GM13976 (cell line): ENCODE results near the gene NCK1.

Experiments
- DNase-seq: peaks from one replicate; pipeline ENCODE4 v3.0.0; 2012; ENCODE audit warnings: low spot score
- in situ Hi-C: fragments of 300-500 bp; cut with MboI; formaldehyde crosslinking; loops from one replicate; pipeline ENCODE4 v1.12.0; 2022; ENCODE audit warnings: low sequenced_read_pairs, mixed read lengths, inconsistent platforms; ENCODE audit not compliant: unreplicated experiment
- TF ChIP-seq, protein P1 (sequence below): IDR thresholded peaks from 2 replicates; pipeline ENCODE4 v1.5.1; 2012; ENCODE audit warnings: borderline replicate concordance, mild to moderate bottlenecking; ENCODE audit not compliant: insufficient read depth; ENCODE audit errors: extremely low read depth, missing control alignments, control extremely low read depth

The NCK1 gene

GRCh38 chr3:136932978-136933772 lies 71.2 kb downstream of the NCK1 start:
- in situ Hi-C loops = no loop called here
- TF ChIP-seq, protein P1, sequence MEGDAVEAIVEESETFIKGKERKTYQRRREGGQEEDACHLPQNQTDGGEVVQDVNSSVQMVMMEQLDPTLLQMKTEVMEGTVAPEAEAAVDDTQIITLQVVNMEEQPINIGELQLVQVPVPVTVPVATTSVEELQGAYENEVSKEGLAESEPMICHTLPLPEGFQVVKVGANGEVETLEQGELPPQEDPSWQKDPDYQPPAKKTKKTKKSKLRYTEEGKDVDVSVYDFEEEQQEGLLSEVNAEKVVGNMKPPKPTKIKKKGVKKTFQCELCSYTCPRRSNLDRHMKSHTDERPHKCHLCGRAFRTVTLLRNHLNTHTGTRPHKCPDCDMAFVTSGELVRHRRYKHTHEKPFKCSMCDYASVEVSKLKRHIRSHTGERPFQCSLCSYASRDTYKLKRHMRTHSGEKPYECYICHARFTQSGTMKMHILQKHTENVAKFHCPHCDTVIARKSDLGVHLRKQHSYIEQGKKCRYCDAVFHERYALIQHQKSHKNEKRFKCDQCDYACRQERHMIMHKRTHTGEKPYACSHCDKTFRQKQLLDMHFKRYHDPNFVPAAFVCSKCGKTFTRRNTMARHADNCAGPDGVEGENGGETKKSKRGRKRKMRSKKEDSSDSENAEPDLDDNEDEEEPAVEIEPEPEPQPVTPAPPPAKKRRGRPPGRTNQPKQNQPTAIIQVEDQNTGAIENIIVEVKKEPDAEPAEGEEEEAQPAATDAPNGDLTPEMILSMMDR = no peak
- DNase-seq = no peak

GRCh38 chr3:136937175-136937574 lies 75.2 kb downstream of the NCK1 start:
- in situ Hi-C loops = no loop called here
- TF ChIP-seq, protein P1 = no peak
- DNase-seq = no peak

DNA sequence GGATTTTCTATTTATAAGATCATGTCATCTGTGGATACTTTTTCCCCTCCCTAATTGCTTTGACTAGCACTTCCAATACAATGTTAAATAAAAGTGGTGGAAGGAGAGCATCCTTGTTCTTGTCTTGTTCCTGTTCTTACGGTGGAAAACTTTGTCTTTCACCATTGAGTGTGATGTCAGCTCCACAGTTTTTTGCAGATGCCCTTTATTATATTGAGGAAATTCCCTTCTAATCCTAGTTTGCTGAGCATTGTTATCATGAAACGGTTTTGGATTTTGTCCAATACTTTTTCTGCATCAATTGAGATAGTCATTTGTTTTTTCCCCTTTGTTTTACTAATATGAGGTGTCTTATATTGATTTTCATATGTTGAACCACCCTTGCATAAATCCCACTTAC lies 75.8 kb downstream of the NCK1 start:
- DNase-seq = no peak

DNA sequence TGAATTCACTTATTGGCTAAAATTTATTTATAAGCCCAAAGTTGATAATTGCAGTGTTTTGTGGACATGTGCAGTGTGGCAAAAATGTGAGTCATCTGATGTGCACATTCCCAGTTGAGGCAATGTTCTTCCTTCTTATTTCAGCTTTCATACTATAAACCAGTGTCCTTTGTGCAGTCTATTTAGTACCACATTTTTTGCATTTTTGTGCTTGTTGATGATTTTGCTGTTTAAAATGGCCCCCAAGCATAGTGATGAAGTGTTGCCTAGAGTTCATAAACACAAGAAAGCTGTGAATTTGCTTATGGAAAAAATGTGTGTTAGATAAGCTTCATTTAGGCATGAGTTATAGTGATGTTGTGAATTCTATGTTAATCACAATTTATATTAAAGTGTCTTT lies 76.3 kb downstream of the NCK1 start:
- in situ Hi-C loops = no loop called here
- TF ChIP-seq, protein P1 = no peak
- no peak for DNase-seq

More for the DNA sequence above, 75.8 kb downstream of the NCK1 start:
- TF ChIP-seq, protein P1 = no peak
- in situ Hi-C loops = no loop called here

- in situ Hi-C loops = no loop called here
- TF ChIP-seq, protein P1 = no peak
- DNase-seq = no peak
Observed at GRCh38 chr3:136939489-136939888, 77.5 kb downstream of the NCK1 start.

DNA sequence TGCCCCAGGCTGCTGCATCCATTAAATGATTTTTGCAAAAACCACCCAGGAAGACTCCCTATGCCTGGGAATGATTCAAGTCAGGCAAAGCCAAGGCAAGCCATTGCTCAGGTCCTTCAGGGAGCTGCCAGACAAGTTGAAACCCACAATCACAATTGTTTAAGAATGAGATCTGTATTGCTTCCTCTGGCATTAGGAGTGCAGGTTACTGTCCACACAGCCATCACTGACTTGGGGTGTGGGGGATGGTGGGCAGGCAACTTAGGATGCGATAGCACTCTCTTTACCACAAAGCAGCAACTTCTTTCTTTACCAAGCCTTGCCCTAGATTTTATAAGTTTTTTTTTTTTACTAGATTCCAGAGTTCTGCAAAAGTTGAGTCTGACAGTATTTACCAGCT lies 80.8 kb downstream of the NCK1 start:
- TF ChIP-seq, protein P1 = no peak
- DNase-seq = no peak
- in situ Hi-C loops = no loop called here
